ENCODE data around the gene NCOA3.

The NCOA3 gene

GRCh38 chr20:47605673-47606413 is 104.2 kb downstream of the NCOA3 start:
- DNase-seq, result no peak

- no peak for DNase-seq
Observed at GRCh38 chr20:47606414-47606982, 104.8 kb downstream of the NCOA3 start.

- DNase-seq, result no peak
Observed at GRCh38 chr20:47606983-47607613, 105.4 kb downstream of the NCOA3 start.

- DNase-seq, result no peak
Observed at GRCh38 chr20:47609001-47609400, 107.3 kb downstream of the NCOA3 start.

GRCh38 chr20:47610247-47610944 is 108.7 kb downstream of the NCOA3 start:
- DNase-seq, result peak; percentile 62

GRCh38 chr20:47610945-47611250 is 109.2 kb downstream of the NCOA3 start:
- DNase-seq, result no peak

GRCh38 chr20:47611785-47612184 is 110.1 kb downstream of the NCOA3 start:
- no peak for DNase-seq

GRCh38 chr20:47612670-47613069 is 111.0 kb downstream of the NCOA3 start:
- no peak for DNase-seq

- DNase-seq, result no peak
Observed at GRCh38 chr20:47614703-47615309, 113.1 kb downstream of the NCOA3 start.

GRCh38 chr20:47618479-47618878 is 116.8 kb downstream of the NCOA3 start:
- DNase-seq, result no peak

GRCh38 chr20:47620808-47621805 is 119.4 kb downstream of the NCOA3 start:
- DNase-seq, result no peak

- no peak for DNase-seq
Observed at GRCh38 chr20:47622118-47622665, 120.5 kb downstream of the NCOA3 start.

- no peak for DNase-seq
Observed at GRCh38 chr20:47623206-47623605, 121.5 kb downstream of the NCOA3 start.

GRCh38 chr20:47627540-47627939 is 125.9 kb downstream of the NCOA3 start:
- no peak for DNase-seq

- DNase-seq, result no peak
Observed at GRCh38 chr20:47629907-47630306, 128.2 kb downstream of the NCOA3 start.

GRCh38 chr20:47631078-47631477 is 129.4 kb downstream of the NCOA3 start:
- no peak for DNase-seq

- DNase-seq, result no peak
Observed at GRCh38 chr20:47635256-47635655, 133.6 kb downstream of the NCOA3 start.

GRCh38 chr20:47638851-47639250 is 137.2 kb downstream of the NCOA3 start:
- no peak for DNase-seq

- DNase-seq, result no peak
Observed at GRCh38 chr20:47642118-47642517, 140.4 kb downstream of the NCOA3 start.

- DNase-seq, result no peak
Observed at GRCh38 chr20:47642624-47643023, 140.9 kb downstream of the NCOA3 start.

- DNase-seq, result no peak
Observed at GRCh38 chr20:47645632-47646031, 143.9 kb downstream of the NCOA3 start.

- DNase-seq, result no peak
Observed at GRCh38 chr20:47647994-47648393, 146.3 kb downstream of the NCOA3 start.
